WERI-Rb-1 (cell line): ENCODE measurements around the gene LLCFC1.
A peak's percentile ranks its signal among the peaks of the same experiment; 100 is the strongest.

Experiments
- DNase-seq: peaks from one replicate; pipeline ENCODE4 v3.0.0-alpha.2; 2020
- H3K27ac ChIP-seq: fragments of 250-450 bp; sonication (Bioruptor Pico); 2 replicates; pipeline ENCODE4 v1.5.1; 2020; ENCODE audit warnings: mild to moderate bottlenecking, moderate library complexity
- H3K27me3 ChIP-seq: fragments of 250-450 bp; sonication (Bioruptor Pico); 2 replicates; pipeline ENCODE4 v1.5.1; 2021; ENCODE audit warnings: mild to moderate bottlenecking, low read depth, moderate library complexity; ENCODE audit not compliant: insufficient read depth, severe bottlenecking
- H3K36me3 ChIP-seq: fragments of 250-450 bp; sonication (Bioruptor Pico); 2 replicates; pipeline ENCODE4 v1.5.1; 2020; ENCODE audit warnings: mild to moderate bottlenecking, moderate library complexity
- H3K4me3 ChIP-seq: 2 replicates; pipeline ENCODE4 v1.5.1; 2011; ENCODE audit warnings: low read depth, mild to moderate bottlenecking, control low read depth, low read length
- H3K9me3 ChIP-seq: fragments of 250-450 bp; sonication (Bioruptor Pico); 2 replicates; pipeline ENCODE4 v1.5.1; 2021; ENCODE audit warnings: mild to moderate bottlenecking, moderate library complexity; ENCODE audit not compliant: severe bottlenecking
- CTCF ChIP-seq: IDR thresholded peaks from 2 replicates; pipeline ENCODE4 v1.5.1; 2011; ENCODE audit warnings: low read depth, mild to moderate bottlenecking, control low read depth, inconsistent platforms, low read length

LLCFC1 gene

GRCh38 chr7:142918901-142919300, 20.4 kb upstream of the LLCFC1 start:
- no peak for TF ChIP-seq CTCF
- no peak for DNase-seq
- H3K27ac ChIP-seq: no peak overlapping the region
- no peaks in the 10 kb centered on the region for H3K36me3 ChIP-seq
- H3K4me3 ChIP-seq: no peak overlapping the region
- H3K27me3 ChIP-seq: no peaks in the 10 kb centered on the region
- H3K9me3 ChIP-seq: no peaks in the 10 kb centered on the region

GRCh38 chr7:142919656-142920055, 19.6 kb upstream of the LLCFC1 start:
- Histone ChIP-seq H3K4me3 (no peak overlapping the region), H3K36me3 (no peaks in the 10 kb centered on the region), H3K9me3 (no peaks in the 10 kb centered on the region), H3K27ac (no peak overlapping the region), H3K27me3 (no peaks in the 10 kb centered on the region)
- no peak for DNase-seq
- TF ChIP-seq CTCF: no peak

- no peaks in the 10 kb centered on the region for H3K9me3 ChIP-seq
- no peaks in the 10 kb centered on the region for H3K36me3 ChIP-seq
- H3K27me3 ChIP-seq: no peaks in the 10 kb centered on the region
- H3K27ac ChIP-seq: no peak overlapping the region
- no peak for TF ChIP-seq CTCF
- no peak overlapping the region for H3K4me3 ChIP-seq
- no peak for DNase-seq
These were observed 15.9 kb upstream of the LLCFC1 start for GRCh38 chr7:142923391-142923790.

DNA sequence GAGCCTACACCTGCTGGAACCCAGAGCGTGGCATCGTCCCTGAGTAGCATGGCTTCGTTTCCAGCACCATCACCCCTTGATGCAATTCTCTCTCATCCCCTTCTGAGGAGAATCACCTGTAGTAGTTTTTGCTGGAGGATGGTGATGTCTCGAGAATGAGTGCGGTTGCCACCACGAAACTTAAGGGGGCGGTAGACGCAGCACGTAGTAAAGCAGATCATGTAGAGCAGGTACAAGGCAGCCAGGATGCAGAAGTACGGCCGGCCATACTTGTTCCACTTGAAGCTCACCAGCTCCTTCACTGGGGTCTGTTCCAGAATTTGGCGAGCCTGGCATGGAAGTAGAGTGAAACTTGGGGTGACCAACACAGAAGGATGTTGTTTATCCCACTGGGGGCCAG, 13.9 kb upstream of the LLCFC1 start:
- TF ChIP-seq CTCF: peak; percentile 44
- no peak for DNase-seq
- H3K27ac ChIP-seq: no peak overlapping the region
- no peaks in the 10 kb centered on the region for H3K9me3 ChIP-seq
- no peaks in the 10 kb centered on the region for H3K36me3 ChIP-seq
- H3K27me3 ChIP-seq: no peaks in the 10 kb centered on the region
- H3K4me3 ChIP-seq: no peak overlapping the region

- no peak for TF ChIP-seq CTCF
- Histone ChIP-seq H3K27me3 (no peaks in the 10 kb centered on the region), H3K9me3 (no peaks in the 10 kb centered on the region), H3K36me3 (no peaks in the 10 kb centered on the region), H3K4me3 (no peak overlapping the region), H3K27ac (no peak overlapping the region)
- DNase-seq: no peak
These were observed 12.1 kb upstream of the LLCFC1 start for GRCh38 chr7:142927085-142927745.

GRCh38 chr7:142927949-142928348, 11.3 kb upstream of the LLCFC1 start:
- no peak overlapping the region for H3K27ac ChIP-seq
- no peak for DNase-seq
- no peaks in the 10 kb centered on the region for H3K36me3 ChIP-seq
- no peak for TF ChIP-seq CTCF
- no peaks in the 10 kb centered on the region for H3K9me3 ChIP-seq
- H3K27me3 ChIP-seq: no peaks in the 10 kb centered on the region
- no peak overlapping the region for H3K4me3 ChIP-seq
